Measurements from ENCODE around the gene GDF15.
"Not testable (repeated sequence)": the region's sequence is repeated elsewhere in the genome, so short reads cannot be mapped to it uniquely, and the experiment has no call there.

GDF15 gene

DNA sequence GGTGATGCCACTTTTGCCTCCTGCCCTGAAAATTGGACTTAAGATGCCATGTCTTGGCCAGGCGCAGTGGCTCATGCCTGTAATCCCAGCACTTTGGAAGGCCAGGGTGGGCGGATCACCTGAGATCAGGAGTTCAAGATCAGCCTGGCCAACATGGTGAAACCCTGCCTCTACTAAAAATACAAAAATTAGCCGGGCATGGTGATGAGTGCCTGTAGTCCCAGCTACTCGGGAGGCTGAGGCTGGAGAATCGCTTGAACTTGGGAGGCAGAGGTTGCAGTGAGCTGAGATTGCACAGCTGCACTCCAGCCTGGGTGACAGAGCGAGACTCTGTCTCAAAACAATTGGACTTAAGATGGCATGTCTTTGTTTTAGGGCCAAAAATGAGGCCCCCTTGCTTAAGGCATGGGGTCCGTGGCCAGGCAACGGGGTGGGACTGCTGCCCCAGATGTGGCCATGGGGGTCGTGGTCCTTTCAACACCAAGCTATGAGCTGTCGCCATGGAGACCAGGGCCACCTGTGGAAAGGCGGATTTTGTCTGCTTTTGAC is 21.6 kb upstream of the GDF15 start:
- not testable (repeated sequence) for DNase-seq

DNA sequence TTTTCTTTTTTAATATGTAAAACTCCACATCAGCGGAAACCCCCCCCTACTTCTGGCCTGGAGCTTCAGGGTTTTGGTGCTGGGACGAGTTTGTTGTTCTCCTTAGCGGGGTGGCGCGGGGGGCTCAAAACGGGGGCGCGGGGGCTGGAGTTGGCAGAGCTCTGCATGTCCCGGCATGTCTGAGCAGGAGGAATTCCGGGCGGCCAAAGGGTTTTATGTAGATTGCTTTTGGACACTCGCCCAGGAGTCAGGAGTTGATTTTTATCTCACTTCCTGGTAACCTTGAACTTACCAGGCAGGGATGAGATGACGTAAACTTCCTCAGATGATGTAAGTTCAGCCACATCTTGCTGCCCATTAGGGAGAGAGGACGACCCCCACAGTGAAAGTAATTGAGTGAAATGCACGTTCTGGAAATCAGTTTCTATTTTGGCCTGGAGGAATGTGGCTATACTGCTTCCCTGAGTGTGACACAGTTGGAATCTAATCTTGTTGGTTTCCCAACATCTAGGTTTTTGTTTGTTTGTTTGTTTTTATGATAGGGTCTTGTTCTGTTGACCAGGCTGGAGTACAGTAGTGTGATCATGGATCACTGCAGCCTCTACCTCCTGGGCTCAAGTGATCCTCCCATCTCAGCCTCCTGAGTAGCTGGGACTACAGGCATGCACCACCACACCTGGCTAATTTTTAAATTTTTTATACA is 21.0 kb upstream of the GDF15 start:
- DNase-seq, result peak; percentile 94

DNA sequence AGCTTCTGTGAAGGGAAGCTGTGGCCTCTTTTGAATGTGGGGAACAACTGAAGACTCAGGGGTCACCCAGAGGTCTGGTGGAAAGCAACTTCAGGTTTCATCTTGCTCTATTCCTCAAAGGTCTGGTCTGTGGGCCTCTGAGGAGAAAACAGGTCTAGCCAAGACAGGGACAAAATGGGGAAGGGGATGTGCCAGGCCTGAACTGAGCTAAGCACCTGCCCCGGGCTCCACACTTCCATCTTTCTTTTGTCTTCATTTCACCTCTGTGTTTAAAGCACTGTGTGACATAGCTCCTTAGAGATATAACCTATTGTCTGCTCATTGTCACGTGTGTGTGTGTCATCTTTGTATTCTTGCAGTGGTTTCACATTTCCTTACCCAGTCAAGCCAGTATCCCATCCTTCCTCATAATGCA is 19.9 kb upstream of the GDF15 start:
- DNase-seq, result no peak

DNA sequence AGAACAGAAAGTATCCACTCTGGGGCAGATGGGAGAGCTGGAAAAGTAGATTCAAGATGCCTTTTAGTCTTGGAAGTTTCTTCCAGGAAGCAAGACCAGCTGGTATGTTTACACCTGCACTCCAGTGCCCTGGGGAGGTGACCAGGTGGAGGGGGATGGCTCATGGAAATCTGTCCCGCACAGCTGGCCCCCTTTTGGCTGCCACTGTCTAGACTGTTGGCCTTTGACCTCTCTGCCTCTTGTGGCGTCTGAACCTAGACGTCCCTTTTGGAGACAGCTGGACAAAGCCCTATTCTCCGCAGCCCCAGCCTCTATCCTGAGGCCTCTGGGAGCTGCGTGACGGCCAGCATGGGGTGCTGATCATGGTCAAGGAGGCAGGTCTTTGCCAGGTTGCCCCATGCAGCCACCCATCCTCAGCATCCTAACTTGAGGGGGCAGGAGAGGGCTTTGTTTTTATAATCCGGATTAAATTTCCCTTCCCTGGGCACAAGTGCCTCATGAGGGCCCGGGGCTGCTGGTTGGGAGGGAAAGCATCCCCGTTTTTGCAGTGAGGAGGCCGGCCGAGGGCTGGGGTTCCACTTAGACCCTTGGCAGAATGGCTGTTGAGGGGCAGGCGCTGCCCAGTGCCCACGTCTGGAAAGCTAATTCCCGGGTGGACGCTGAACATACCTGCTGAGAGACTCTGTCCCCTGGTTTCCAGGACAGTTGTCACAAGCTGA is 17.3 kb upstream of the GDF15 start:
- DNase-seq, result no peak

DNA sequence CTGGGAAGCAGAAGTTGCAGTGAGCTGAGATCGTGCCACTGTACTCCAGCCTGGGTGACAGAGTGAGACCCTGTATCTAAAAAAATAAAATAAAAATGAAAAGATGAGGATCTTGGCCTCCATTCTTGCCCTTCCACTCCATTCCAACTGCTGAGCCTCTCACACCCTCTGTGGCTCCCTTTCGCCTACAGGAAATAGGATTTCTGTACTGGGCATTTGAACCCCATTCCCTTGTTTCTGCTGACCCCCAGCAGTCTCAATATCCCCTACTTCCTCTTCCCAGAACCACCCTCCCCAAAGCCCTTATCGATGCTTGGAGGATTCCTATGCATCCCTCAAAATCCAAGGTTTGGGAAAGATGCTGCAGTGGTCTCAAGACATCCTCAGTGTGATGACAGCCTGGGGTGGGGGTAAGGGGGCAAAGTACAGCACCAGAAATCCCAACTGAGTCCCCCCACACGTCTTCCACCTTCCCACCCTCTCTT is 12.5 kb upstream of the GDF15 start:
- no peak for DNase-seq

DNA sequence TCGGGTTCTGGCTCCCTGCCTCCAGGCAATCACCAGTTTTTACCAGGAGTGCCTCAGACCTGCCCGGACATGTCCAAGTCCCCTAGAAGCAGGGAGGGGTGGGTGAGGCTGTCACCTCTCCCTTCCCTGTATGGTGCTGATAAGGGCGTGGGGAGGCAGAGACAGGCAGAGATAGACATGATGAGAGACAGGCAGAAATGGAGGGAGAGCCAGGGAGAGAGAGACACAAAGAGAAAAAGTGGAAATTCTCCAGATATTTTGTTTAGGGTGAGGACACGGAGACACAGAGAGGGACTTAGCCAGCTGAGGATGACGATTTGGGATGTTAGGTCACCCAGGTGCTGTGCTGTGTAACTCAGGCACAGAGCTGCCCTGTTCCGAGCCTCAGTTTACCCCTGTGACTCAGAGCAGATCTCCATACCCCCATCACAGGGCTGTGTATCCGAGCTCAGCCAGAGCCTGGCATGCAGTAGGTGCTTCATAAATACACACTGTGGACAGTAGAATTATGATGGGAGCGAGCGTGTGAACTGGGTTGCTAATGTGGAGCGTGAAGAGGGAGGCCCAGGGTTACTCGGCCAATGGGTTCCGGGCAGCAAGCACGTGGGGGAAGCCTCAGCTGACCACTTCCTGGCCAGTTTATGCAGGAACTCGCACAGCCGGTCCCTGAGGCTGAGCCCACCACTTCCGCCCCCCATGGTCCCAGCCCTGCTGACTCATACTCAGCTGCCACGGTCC is 11.9 kb upstream of the GDF15 start:
- peak; percentile 80 for DNase-seq

DNA sequence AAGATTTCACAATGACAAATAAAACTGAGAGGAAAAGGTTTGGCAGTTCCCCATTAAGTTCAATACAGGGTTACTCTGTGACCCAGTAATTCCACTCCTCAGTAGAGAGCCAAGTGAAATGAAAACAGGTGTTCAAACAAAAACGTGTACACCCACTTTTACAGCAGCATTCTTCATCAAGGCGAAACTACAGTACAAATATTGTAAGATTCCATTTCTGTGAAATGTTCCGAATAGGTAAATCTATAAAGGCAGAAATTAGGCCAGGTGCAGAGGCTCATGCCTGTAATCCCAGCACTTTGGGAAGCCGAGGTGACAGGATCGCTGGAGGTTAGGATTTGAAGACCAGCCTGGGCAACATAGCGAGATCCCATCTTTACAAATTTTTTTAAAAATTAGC is 8.9 kb upstream of the GDF15 start:
- DNase-seq, result peak; percentile 82

DNA sequence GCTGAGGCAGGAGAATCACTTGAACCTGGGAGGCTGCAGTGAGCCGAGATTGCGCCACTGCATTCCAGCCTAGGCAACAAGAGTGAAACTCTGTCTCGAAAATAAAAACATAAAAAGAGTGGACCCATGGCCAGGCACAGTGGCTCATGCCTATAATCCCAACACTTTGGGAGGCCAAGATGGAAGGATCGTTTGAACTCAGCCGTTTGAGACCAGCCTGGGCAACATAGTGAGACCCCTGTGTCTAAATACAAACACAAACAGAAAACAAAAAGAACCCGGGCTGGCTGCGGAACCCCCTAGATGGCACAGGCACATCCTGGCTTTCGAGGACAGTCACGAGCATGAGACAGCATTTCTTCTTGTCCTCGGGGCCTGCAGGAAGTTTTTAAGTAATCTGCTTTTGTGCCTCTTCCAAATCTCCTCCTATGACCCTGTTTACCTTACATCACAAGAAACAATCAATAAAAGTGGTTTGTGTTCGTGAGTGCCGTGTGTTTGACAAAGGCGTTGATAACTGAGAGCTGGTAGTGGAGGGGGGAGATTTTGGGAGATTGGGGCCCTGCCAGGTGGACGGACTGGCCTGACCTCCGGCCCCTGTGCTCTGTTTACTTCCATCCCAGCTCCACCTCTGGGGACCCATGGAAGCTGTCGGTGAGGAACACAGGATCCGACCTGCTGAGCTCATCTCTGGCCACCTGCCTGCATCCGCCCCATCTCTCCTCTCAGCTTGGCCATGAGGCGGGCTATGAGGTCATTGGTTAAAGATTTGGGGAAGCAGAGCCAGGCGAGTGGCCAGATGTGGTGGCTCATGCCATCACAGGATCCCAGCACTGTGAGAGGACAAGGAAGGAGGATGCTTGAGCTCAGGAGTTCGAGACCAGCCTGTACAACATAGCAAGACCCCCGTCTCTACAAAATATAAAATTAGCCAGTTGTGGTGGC is 5.9 kb upstream of the GDF15 start:
- peak; percentile 98 for DNase-seq

DNA sequence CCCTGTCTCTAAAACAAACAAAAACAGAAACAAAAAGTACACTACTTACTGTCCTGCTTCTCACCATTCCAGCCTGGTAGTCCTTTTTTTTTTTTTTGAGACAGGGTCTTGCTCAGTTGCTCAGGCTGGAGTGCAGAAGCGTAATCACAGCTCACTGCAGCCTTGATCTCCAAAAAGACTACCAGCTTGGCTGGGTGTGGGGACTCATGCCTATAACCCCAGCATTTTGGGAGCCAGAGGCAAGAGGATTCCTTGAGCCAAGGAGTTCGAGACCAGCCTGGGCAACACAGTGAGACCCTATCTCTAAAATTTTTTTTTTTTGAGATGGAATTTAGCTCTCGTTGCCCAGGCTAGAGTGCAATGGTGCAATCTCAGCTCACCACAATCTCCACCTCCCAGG is 5.1 kb upstream of the GDF15 start:
- no peak for DNase-seq

DNA sequence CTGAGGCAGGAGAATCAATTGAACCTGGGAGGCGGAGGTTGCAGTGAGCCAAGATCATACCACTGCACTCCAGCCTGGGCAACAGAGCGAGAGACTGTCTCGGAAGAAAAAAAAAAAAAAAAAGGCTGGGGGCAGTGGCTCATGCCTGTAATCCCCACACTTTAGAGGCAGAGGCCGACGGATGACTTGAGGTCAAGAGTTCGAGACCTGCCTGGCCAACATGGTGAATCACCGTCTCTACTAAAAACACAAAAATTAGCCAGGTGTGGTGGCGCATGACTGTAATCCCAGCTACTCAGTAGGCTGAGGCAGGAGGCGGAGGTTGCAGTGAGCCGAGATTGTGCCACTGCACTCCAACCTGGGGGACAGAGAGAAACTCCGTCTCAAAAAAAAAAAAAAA is 2.3 kb upstream of the GDF15 start:
- not testable (repeated sequence) for DNase-seq

DNA sequence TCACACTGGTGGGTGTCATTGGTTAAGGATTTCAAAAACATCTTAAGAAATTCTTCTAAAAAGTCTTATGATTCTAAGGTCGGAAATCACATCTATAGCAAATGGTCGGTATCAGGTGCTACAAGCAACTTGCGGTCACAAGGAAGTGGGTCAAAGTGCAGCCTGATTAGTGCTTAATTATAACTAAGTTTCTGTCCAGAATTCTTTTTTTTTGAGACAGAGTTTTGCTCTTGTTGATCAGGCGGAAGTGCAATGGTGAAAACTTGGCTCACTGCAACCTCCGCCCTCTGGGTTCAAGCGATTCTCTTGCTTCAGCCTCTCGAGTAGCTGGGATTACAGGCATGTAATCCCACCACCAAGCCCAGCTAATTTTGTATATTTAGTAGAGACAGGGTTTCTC is 1.2 kb upstream of the GDF15 start:
- DNase-seq, result no peak

DNA sequence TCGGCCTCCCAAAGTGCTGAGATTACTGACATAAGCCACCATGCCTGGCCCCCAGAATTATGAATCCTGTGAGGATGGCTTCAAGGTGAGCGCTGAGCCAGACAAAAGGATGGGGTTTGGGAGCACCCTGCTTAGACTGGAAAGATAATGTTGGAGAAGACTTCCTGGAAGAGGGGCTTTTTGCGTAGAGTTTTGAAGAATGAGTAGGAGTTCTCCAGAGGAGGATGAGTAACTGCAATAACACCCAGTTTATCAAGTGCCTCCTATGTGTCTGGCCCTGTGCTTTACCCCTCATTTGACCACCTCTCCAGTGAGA is 641 bp upstream of the GDF15 start:
- DNase-seq, result no peak

DNA sequence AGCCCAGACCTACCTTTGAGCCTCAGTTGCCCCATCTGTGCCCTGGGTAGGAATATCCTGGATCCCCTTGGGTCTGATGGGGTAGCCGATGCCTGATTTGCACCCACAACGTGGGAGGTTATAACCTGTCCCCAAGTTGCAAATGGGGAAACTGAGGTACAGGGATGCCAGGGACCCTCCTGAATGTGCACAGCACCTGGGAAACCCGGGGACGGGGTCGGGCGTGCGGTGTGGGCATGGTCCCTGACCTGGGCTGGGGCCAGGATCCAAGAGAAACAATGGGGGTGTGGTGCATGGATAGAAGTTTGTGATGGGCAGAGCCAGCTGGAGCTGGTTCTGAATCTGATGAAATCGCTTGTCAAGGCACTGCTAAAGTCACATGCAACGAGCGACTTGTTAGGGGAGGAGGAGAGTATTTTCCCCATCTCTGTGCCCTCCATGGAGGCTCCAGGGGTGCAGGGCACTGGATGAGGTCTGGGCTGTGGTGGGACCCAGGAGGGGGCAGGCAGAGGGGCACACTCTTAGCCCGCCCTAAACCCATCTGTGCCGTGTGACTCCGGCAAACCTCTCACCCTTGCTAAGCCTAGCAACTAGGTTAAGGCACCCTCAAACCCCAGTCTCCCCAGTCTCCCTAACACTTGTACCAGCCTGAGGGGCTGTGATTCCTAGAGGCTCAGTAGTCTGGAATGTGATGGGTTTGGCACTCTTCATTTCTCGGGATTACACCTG is 749 bp downstream of the GDF15 start:
- DNase-seq, result no peak

DNA sequence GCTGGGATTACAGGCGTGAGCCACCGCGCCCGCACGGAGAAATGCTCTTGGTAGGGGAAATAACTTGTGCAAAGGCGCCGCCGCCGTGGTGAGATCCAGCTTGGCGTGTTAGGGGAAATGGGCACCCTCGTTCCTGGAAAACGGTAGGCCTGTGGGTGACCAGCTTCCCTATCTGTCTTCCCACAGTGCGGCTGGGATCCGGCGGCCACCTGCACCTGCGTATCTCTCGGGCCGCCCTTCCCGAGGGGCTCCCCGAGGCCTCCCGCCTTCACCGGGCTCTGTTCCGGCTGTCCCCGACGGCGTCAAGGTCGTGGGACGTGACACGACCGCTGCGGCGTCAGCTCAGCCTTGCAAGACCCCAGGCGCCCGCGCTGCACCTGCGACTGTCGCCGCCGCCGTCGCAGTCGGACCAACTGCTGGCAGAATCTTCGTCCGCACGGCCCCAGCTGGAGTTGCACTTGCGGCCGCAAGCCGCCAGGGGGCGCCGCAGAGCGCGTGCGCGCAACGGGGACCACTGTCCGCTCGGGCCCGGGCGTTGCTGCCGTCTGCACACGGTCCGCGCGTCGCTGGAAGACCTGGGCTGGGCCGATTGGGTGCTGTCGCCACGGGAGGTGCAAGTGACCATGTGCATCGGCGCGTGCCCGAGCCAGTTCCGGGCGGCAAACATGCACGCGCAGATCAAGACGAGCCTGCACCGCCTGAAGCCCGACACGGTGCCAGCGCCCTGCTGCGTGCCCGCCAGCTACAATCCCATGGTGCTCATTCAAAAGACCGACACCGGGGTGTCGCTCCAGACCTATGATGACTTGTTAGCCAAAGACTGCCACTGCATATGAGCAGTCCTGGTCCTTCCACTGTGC is 2.4 kb downstream of the GDF15 start:
- peak; percentile 77 for DNase-seq

DNA sequence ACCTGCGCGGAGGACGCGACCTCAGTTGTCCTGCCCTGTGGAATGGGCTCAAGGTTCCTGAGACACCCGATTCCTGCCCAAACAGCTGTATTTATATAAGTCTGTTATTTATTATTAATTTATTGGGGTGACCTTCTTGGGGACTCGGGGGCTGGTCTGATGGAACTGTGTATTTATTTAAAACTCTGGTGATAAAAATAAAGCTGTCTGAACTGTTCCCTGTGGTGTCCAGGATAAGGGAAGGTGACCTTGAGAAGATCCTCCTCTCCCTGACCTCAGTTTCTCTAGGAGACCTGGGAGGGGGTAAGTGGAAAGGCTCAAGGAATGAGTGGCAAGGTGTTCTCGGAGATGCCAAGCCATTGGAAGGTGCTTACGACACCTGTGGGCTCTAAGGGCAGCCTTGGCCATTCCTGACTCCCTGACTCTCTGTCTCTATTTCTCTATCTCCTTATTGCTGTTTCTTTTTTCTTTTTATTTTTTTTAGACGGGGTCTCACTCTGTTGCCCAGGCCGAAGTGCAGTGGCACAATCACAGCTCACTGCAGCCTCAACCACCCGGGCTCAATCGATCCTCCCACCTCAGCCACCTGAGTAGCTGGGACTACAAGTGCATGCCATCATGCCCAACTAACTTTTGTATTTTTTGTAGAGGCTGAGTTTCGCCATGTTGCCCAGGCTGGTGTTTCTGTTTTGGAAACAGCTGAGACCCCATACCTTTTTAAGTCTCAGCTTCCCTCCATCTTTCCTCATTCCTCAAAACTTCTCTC is 3.2 kb downstream of the GDF15 start:
- no peak for DNase-seq

DNA sequence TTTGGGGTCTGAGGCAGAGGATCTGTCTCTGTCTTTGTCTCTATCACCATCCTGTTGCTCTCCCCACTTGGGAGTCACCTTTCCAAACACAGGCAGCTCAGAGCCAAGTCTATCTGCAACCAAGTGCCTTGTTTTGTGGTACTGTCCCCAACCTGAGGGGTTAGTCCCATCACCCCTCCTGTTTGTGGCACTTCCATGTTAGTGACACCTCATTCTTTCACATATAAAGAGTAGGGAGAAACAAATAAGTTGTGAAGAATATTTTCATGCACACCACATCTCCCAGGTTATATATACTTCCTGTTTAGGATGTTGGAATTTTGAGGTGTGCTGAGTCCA is 3.7 kb downstream of the GDF15 start:
- no peak for DNase-seq

DNA sequence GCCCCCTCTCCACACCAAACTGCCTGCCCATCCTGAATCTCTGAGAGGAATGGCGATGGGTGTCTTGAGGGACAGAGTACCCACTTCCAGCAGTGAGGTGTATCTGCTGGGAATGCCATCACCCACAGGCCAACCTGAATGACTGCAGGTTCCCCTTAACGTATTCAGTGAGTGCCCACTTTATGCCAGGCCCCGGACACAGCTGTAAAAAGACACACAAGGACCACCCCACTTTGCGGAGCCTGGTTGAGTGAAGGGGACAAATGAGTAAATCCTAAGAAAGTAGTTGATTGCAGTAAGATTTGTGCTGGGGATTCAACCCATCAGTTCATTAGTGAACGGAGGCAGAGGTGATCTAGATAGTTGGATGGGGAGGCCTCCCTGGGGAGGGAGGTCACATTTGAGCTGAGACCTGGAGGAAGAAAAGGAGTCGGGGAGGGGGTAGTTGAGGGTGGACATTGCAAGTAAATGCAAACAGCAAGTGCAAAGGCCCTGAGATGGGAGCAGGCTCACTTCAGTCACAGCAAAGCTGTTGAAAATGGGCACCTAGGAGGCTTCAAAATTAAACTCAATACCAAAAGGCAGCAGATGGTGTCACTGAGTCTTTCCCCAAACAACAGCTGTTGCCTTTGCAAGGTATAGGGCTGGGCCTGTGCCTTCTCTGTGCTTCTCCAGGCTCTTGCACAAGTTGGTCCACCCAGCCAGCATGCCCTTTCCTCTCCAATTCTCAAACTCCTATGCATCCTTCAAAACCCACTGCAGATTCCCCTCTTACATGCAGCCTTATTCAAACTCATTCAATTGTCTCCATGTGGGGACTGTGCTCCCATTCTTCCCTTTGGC is 4.3 kb downstream of the GDF15 start:
- DNase-seq, result no peak

DNA sequence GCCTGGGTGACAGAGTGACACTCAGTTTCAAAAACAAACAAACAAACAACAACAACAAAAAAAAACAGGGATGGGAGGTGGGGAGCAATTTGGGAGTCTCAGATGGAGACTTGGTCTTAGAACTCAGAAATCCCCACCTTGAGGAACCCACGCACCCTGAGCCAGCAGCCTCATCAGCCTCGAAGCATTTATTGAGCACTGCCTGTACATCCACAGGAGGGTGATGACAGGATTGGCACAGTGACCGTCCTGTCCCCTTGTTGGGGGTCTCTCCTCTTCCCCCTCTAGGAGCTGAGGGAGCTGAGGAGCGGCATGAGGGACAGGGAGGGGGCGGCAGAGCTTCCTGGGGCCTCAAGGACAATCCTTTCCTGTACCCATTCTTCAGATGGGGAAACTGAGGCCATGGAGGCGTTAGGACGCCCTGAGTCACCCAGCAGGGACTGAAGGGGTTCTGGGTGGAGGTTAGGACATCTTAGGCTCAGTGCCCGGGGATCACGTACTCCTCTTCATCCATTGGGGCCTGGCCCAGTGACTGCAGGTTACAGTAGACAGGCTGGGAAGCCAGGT is 5.6 kb downstream of the GDF15 start:
- DNase-seq, result no peak

DNA sequence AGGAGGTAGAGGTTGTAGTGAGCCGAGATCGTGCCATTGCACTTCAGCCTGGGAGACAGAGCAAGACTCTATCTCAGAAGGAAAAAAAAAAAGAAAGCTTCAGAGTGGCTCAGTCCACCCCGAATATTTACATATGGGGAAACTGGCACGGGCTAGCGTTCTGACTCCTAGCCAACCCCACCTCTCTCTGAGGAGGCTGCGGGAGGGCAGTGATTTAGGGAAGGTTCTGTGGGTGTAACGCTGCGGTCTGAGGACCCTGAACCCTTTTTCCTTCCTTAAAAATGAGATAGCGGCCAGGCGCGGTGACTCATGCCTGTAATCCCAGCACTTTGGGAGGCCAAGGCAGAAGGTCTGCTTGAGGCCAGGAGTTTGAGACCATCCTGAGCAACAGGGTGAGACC is 6.5 kb downstream of the GDF15 start:
- no peak for DNase-seq

All from DMS153 (cell line).